C4-2B (cell line): ENCODE results near the gene ARRDC1.

Experiments used
- CTCF ChIP-seq: fragments of 450-650 bp; conservative IDR thresholded peaks from 2 replicates; pipeline ENCODE4 v1.5.1; 2017; ENCODE audit warnings: mild to moderate bottlenecking
- ZFX ChIP-seq: fragments of 450-650 bp; IDR thresholded peaks from 2 replicates; pipeline ENCODE4 v1.6.1; 2017

GRCh38 chr9:137643921-137644320 lies 38.4 kb downstream of the ARRDC1 start:
- TF ChIP-seq CTCF (no peak), ZFX (no peak)
